ENCODE data around the gene OFD1.
A peak's percentile ranks its signal among the peaks of the same experiment; 100 is the strongest.
"Not testable (repeated sequence)": the region's sequence is repeated elsewhere in the genome, so short reads cannot be mapped to it uniquely, and the experiment has no call there.

Gene OFD1

GRCh38 chrX:13711141-13711540 lies 23.4 kb upstream of the OFD1 start:
- DNase-seq, result no peak

DNA sequence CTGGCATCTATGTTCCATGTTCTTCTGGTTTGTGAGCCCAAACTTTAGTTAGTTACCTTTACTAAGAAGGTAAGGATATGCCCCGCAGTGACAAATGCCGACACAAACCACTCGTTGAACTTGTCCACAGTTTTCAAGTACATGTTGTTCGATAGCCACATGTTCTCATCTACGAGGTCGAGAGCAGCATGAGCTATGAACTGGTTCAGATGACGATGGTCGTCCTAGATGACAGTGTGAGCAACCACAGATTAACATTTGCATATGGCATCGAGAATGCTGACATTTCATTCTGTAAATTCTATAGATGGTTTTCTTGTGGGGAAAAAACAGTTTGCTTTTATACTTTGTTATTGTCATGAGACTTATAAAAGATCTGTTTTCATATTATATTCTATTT lies 18.1 kb upstream of the OFD1 start:
- DNase-seq, result no peak

GRCh38 chrX:13716905-13717304 lies 17.6 kb upstream of the OFD1 start:
- no peak for DNase-seq

DNA sequence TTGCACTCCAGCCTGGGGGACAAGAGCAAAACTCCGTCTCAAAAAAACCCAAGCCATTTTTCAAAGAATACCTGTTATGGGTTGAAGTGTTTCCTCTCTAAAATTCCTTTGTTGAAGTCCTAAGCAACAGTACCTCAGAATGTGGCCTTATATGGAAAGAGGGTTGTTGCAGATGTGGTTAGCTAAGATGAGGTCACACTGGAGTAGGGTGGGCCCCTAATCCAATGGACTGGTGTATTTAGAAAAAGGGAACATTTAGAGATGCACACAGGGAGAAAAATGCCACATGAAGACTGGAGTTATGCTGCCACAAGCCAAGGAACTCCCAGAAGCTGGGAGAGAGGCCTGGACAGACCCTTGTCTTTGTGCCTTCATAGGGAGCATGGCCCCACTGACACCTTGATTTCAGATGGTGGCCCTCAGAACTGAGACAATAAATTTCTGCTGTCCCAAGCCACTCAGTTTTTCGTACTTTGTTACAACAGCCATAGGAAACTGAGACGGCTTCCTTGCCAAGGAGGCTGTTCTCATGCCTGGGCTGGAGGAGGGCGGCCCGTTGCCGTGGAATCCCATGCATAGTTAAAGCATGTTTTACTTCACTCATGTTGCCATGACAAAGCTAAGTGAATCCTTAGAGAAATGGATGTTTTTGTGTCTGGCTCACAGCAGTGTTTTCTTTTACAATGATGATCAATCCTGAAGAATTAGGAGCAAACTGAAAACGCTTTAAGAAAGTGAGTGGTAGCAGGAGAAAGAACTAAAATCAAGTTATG lies 16.7 kb upstream of the OFD1 start:
- DNase-seq, result no peak

DNA sequence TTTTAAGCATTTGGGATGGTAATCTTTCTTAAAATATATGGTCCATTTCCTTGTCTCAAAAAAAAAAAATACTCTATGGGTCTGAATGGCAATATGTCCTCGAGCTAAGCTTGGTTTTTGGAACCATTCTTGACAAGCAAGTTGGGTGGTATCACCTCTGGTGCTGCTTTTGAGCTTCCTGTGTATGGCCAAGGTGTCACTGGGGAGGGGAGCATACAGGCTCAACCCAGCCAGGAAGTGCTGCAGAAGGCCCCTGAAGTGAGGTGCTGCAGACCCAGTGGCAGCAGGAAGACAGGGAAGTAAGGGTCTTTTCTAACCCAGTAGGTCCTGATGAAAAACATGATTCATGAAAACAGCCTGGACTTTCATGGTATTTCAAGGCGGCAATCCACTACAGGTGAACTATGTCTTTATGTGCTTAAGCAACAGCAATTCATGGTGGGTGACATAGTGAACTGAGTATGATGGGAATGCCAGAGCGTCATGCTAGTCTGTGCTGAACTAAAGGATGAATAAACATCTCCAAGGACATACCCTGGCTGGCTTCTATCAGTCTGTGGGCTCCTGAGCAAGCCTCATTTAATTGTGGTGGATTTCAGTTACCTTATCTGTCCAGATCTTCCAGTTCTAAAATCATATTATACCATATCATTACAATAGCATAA lies 15.2 kb upstream of the OFD1 start:
- no peak for DNase-seq

DNA sequence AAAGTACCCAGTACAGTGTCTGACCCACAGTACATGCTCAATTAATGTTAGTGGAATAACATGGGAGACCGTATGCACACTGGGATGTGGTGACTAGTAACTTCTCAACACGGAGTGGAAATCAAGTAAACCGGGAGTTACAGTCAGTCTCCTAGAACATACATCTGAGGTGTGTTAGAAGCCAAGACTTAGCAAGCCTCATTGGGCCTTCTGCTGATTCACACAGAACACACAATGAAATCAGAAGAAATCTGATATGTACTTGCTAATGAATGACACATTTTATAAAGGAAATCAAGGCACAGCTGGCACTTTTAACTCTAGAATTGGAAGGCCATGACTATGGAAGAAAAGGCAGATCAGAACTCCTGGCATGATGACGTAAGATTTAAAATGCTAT lies 13.2 kb upstream of the OFD1 start:
- DNase-seq, result no peak

- peak; percentile 50 for DNase-seq
Observed at GRCh38 chrX:13721819-13722519, 12.6 kb upstream of the OFD1 start.

DNA sequence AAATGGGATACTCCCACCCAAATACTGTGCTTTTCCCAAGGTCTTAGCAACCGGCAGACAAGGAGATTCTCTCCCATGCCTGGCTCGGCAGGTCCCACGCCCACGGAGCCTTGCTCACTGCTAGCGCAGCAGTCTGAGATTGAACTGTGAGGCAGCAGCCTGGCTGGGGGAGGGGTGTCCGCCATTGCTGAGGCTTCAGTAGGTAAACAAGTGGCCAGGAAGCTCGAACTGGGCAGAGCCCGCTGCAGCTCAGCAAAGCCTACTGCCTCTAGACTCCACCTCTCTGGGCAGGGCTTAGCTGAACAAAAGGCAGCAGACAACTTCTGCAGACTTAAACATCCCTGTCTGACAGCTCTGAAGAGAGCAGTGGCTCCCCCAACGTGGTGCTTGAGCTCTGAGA lies 9.7 kb upstream of the OFD1 start:
- peak; percentile 2 for DNase-seq

- not testable (repeated sequence) for DNase-seq
Observed at GRCh38 chrX:13726583-13726982, 8.0 kb upstream of the OFD1 start.

DNA sequence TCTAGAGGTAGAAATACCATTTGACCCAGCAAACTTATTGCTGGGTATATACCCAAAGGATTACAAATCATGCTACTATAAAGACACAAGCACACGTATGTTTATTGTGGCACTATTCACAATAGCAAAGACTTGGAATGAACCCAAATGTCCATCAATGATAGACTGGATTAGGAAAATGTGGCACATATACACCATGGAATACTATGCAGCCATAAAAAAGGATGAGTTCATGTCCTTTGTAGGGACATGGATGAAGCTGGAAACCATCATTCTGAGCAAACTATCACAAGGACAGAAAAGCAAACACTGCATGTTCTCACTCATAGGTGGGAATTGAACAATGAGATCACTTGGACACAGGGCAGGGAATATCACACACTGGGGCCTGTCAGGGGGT lies 4.0 kb upstream of the OFD1 start:
- DNase-seq, result not testable (repeated sequence)

DNA sequence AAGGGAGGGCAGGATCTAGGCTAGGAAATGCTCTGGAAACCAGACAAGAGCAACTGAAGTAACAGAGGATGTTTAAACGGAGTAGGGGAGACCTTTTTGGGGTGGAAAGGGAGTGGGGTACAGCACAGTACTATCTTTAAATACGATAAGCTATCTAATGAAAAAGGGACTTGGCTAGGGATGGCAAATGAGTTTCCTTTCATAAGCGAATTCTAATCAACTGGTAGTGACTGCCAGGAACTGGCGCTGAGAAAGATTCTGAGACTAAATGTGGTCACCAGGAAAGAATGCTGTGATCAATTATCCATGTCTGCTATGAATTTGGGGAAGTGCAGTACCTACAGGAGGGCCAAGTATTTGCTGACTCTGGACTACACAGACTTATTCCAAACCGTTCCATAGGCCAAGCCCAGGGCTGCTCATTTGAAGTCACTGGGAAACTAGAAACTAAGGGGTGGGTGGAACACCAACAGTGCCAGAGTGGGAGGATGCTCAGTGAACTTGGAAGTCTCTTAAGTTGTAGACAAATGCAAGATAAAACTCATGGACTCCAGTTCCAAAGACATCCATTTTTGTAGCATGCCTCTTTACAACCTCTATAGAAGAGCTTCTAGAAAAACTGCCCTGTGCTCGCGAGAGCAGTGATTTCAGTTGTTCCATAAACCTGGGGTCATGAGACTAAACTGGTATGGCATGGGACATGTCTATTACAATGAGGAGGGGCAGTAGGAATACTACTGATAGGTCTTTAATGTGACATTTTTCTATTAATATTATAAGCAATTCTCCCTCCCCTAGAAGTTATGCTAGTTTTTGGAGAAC lies 2.1 kb upstream of the OFD1 start:
- DNase-seq, result no peak

DNA sequence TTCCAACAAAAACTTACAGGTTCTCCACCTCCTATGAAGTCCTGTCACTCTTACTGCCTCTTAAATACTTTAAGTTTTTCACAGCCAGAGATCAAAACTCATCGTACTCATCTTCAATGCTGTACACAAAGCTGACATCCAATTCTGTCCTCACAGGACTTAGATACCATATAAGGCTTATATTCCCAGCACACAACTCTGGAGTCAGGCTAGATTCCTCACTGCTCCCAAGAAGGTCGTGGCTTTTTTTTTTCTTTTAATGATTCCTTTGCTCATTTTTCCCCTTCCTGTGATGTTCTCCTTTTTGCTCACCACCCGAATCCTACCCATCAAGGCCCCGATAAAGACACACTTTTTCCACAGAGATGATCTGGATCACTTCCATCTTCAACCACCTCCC lies 1.0 kb upstream of the OFD1 start:
- DNase-seq, result no peak

DNA sequence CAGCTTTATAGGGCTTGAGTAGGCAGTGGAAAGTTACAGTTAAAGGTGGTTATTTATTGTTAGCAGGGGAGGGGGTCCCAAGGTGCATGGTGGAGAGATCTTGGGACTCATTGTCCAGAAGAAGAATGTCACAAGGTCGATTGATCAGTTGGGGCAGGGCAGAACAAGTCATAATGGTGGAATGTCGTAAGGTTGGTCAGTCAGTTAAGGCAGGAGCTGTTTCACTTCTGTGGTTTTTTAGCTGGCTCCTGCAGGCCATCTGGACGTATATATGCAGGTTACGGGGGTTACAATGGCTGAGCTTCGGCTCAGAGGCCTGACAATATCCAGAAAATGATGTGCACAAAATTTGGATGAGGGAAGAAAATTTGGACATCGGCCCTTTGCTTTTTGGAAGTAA lies 7.1 kb downstream of the OFD1 start:
- DNase-seq, result no peak

- DNase-seq, result no peak
Observed at GRCh38 chrX:13742397-13743176, 8.0 kb downstream of the OFD1 start.

GRCh38 chrX:13747836-13748235 lies 13.3 kb downstream of the OFD1 start:
- no peak for DNase-seq

- no peak for DNase-seq
Observed at GRCh38 chrX:13748486-13748885, 13.9 kb downstream of the OFD1 start.

DNA sequence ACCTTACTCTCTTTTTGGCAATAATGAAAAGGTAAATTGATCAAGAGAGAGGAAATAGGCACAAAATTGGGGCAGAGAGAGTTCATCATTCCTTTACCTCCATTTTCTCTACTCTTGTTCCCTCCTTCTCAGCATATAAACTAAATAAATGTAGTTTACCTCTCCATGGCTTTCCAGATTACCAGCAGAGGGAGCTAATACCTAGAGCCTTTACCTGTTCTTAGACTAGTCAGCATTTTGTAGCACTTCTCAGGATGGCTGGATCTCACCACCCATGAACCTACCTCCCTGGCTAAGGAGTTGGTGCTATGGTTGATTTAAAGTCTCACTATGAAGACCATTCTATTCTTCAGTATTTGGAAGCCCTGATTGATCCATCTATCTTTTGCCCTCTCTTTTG lies 15.7 kb downstream of the OFD1 start:
- DNase-seq, result peak; percentile 2

DNA sequence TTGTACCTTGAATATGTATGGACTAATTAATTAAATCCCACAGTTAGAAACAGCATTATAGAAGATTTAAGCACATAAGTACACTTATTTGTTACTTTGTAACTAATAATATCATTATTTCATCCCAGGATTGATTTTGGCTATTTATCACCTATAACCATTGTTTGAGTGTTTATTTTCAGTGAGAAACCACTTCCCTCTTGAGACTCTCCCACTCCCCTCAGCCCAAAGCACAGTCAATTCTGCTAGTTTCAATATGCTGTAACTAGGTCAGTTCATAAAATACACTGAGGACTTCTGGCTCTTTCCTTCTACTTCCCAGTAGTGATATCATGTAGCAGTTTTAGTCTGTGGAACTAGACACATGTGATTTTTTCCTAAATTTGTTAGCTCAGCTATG lies 16.3 kb downstream of the OFD1 start:
- DNase-seq, result no peak

GRCh38 chrX:13752141-13752540 lies 17.6 kb downstream of the OFD1 start:
- no peak for DNase-seq

DNA sequence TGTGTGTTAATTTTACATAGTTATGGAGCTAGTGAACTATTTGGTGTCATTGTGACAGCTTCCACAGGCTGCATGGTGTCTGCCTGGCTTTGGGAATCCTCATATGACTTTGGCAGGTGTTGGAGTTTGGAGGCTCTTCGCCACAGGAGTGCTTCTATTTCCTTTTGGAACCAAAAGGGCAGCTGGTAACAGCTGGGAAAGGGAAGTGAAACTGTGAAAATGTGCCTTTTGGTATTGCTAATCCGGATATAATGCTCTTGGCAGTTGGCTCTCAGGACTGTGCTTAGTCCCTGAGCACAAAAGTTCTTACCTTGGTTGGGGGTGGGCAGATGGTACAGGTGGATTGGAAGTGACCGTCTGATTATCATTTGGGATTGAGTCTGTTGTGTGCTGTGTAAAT lies 18.1 kb downstream of the OFD1 start:
- no peak for DNase-seq

GRCh38 chrX:13754765-13755164 lies 20.2 kb downstream of the OFD1 start:
- DNase-seq, result no peak

GRCh38 chrX:13755254-13755653 lies 20.7 kb downstream of the OFD1 start:
- no peak for DNase-seq
